GM18505 (cell line): ENCODE measurements around the gene FAM83D.
"Not testable (repeated sequence)": the region's sequence is repeated elsewhere in the genome, so short reads cannot be mapped to it uniquely, and the experiment has no call there.

Source experiments
- ATAC-seq: cut with Tn5 transposase; IDR thresholded peaks from one replicate; pipeline ENCODE4 v1.9.1; 2021; ENCODE audit not compliant: unreplicated experiment
- POLR2A ChIP-seq: IDR thresholded peaks from 4 replicates; pipeline ENCODE4 v1.6.1; 2011; ENCODE audit warnings: borderline replicate concordance; ENCODE audit not compliant: insufficient read depth, insufficient read length; ENCODE audit errors: extremely low read depth

Gene FAM83D

DNA sequence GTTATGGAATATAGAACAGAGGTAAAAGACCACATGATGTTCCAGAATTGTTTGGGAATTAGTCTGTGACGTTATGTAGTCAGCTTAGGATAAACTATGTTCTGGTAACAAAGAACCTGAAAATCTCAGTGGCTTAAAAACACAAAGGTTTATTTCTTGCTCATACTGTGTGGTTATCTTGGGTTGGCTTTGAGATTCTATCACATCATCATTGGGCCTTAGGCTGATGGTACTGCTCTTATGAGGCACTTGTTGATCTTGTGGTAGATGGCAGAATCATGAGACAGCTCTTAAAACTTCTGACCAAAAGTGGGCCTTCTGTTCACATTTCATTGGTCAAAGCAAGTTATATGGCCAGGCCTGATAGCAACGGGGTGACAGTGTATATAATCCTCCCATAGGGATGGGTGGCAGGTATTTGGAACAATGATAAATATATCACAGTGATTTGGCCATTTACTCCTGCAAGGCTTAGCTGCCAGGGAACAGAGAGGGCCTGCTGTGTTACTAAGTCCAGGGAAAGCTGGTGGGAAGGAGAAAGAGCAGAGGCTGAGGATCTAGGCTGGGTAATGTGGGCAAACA lies 49.4 kb downstream of the FAM83D start:
- no peak for ATAC-seq
- TF ChIP-seq POLR2A = no peak

- no peak for ATAC-seq
- no peak for TF ChIP-seq POLR2A
Measured at GRCh38 chr20:38979434-38979833, 53.2 kb downstream of the FAM83D start.

DNA sequence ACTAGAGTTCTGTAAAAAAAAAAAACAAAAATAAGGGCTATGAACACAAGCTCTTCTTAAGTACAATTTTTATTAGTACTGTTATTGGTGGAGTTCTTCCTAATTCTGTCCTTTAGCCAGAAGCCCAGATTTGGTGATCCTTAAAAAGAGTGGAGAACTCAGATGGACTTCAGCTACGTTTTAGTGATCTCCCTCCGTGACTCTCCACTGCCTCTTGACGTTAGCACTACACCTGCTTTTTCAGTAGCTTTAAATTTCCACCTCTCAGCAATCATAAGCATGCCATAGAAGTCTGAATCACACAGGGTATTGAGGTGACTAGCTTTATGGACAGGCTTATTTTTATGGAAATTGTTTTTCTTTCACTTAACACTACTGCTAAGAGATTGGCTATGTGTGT lies 53.6 kb downstream of the FAM83D start:
- TF ChIP-seq POLR2A = no peak
- no peak for ATAC-seq

DNA sequence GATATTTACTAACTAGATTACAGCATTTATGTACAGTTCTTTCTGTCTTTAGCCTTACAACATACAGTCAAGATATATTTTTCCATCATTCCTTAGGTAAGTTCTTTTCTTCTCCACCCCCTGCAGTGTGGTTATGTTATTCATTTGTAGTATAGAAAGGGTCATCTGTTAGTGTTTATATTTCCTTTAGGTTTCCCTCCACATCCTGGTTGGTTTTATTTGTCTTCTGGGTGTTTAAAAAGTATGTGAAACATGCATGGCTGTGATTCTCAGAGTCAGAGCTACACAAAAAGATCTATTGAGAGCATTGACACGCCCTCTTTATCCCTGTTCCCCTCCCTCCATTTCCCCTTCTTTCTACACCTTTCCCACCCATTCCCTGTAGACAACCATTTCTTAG lies 56.1 kb downstream of the FAM83D start:
- no peak for ATAC-seq
- no peak for TF ChIP-seq POLR2A

DNA sequence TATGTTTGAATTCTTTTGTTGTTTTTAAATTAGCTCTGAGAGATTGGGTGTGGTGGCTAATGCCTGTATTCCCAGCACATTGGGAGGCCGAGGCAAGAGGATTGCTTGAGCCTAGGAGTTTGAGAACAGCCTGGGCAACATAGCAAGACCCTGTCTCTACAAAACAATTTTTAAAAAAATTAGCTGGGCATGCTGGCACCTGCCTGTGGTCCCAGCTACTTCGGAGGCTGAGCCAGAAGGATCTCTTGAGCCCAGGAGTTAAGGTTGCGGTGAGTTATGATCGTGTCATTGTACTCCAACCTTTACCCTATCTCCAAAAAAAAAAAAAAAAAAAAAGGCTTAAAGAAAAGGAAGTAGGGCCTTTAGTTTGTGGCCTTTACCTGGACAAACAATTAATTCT lies 58.8 kb downstream of the FAM83D start:
- no peak for TF ChIP-seq POLR2A
- ATAC-seq = no peak

DNA sequence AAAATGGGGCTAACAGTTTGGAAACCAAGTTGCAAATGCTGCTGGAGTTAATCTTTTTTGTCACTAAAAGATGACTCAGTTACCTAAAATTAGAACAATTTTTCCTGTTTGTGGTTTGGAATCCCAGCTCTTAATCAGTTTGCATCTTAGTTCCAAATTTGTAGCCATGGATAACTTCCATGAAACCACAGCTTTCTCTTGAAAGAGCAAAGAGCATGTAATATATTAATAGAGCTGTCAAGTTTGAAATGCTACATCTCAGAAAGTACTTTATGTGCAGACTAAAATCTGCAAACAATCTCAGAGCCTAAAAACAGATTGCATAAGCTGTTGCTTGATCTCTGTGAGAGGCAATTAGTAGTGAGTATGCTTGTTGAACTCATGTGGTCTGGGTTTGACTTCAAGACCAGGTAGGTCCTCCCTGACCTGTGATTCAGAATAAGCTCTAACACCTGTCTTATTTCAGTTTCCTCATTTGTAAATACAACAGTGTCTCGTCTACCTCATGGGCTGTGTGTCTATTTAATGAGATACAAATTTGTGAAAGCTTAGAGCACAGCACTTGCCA lies 59.5 kb downstream of the FAM83D start:
- ATAC-seq = no peak
- TF ChIP-seq POLR2A = no peak

DNA sequence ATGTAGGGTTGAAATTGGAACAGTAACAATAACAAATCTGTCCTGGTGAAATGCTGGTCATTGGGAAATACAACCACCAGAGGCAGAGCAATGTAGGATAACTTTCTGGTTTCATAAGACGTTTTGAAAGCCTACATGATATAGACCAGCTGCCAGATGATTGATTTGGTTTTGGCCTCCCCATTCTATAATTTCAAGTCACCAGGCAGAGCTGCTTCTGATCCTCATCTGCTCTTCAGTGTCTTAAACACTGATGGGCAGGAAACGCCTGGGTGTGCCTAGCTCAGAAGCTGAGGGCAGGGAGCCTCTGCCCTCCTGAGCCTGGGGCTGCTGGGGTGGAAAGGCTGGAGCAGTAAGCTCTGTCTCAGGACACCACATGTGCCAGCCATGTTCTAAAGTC lies 60.4 kb downstream of the FAM83D start:
- no peak for TF ChIP-seq POLR2A
- ATAC-seq = no peak

DNA sequence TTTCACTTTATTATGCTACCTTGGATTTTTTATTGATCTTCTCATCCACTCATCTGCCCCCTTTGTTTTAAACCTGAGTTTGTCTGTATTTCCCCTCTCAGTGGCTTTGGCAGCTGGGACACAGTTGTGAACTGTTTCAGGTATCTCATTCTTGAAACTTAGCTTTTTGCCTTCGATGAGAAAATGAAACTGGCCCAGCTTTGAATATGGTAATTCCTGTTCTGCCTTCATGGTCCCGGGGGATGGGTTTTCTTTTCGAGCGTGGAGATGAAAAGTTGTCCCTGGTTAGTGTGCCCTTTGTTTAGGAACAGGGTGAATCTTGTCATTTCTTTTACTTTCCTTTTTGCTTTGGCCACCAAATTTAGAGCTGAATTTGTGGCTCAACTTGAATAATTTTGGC lies 61.6 kb downstream of the FAM83D start:
- peak; percentile 74 for ATAC-seq
- no peak for TF ChIP-seq POLR2A

DNA sequence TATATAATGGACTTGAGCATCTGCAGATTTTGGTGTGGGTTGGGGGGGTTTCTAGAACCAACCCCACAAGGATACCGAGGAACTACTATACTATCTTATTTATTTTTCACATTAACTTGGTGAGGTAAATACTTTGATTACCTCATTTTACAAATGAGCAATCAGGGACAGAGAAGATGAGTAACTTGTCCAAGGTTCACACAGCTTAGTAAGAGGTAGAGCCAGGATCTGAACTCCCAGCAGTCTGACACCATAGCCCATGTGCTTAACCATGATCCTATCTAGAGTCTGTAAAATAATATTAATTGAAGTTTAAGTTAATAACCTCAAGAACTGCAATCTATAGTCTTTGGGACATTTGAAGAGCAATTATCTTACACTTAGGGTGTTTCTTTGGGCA lies 64.5 kb downstream of the FAM83D start:
- no peak for ATAC-seq
- TF ChIP-seq POLR2A = no peak

- no peak for TF ChIP-seq POLR2A
- ATAC-seq = no peak
Measured at GRCh38 chr20:38991814-38992704, 65.8 kb downstream of the FAM83D start.

- no peak for ATAC-seq
- no peak for TF ChIP-seq POLR2A
Measured at GRCh38 chr20:38995536-38996044, 69.4 kb downstream of the FAM83D start.

GRCh38 chr20:38996866-38997265 lies 70.6 kb downstream of the FAM83D start:
- not testable (repeated sequence) for ATAC-seq

DNA sequence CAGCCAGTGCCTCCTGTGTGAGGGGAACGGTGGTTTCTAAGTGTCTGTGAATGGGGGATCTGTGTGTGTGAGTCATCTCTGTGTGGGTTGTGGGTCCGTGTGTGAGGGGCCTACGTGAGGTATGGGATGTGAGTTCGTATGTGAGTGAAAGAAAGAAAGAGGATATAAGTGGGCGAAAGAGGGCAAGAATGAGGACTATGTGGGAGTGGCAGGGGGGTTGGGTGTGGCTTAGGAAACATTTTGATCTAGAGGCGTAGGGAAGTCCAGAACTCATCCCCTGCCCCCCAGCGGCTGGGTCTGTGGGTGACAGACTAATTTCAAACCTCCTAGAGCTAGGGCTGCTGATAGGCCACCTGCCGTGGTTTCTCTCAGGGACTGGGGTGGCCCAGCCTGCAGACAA lies 71.4 kb downstream of the FAM83D start:
- no peak for TF ChIP-seq POLR2A

DNA sequence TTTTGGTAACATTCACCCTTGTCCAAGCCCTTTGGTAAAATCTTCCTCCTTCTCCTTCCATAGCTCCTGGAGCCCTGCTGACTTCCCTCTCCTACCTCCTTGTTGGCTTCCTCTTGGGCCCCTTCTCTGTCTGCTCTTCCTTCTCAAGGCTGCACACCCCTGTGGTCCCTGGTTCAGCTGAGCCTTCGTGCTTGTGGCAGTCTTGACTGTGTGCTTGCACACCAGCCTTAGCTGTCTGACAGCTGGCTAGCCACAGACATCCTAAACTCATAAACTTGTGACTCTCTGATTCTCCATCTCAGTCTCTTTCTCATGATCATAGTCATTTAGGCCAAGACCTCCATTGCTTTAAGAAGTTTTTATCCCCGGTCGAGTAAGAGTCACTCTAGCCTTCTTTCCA lies 73.0 kb downstream of the FAM83D start:
- ATAC-seq = no peak
- no peak for TF ChIP-seq POLR2A

More for the DNA sequence above, 71.4 kb downstream of the FAM83D start:
- ATAC-seq = peak; percentile 89
